SKM-1 (cell line): ENCODE data around the gene SRGAP2.
A peak's percentile ranks its signal among the peaks of the same experiment; 100 is the strongest.
"Not testable (repeated sequence)": the region's sequence is repeated elsewhere in the genome, so short reads cannot be mapped to it uniquely, and the experiment has no call there.

Source experiments
- DNase-seq: peaks from one replicate; lab custom pipeline; 2025; ENCODE audit not compliant: unreplicated experiment; lab: John Stamatoyannopoulos, UW

The SRGAP2 gene

DNA sequence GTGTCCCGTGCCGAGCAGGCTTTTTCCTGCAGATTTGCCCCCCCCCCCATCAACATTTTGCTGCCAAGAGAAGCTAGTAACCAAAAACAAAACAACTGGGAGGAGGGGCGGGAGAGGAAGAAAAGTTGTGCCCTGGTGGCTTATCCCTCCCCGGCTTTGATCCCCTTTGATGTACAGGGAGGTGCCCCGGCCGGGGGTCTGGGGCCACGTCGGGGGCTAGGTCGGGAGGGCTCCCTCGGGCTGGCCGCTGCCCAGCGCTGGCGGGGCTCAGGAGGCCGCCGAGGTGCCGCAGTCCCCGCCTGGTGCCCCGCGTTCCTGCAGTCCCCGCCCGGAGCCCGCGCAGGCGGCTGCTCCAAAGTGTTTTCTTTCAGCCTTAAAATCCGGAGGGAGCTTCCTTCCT, 1.5 kb downstream of the SRGAP2 start:
- not testable (repeated sequence) for DNase-seq

DNA sequence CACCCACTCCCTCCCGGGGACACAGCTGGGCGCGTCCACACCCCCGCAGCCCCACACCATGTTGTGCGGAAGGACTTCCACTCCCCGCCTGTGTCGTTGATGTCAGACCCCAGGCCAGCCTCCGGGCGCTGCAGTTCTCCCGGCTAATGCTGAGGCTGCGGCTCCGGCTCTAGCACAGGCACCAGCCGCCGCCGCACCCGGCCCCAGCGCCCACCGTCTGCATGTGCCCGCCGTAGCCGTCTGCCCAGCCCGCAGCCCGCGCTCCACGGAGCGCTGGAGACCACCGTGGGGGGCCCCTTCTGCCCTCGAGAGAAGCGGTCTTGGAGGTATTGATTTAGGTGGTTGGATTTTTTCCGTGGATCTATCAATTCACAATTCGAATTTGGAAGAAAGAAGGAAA, 2.2 kb downstream of the SRGAP2 start:
- DNase-seq = not testable (repeated sequence)

DNA sequence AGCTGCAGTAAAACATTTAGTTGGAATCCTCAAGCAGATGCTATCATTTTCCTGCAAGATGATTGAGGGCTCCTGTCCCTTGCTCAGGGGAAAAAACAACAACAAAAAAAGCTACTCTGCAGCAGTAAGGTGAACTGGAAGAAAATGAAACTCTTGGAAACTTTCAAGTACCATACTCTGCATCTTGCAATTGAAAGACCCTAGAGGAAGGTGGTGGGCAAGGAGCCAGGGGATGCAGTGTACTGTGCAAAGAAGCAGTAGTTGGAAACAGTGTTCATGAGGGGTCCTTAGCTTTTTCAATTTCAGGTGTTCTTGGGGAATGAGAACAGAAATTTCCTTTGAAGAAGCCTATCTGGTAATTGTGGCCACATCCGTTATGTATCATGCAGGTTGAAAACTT, 7.5 kb downstream of the SRGAP2 start:
- not testable (repeated sequence) for DNase-seq

DNA sequence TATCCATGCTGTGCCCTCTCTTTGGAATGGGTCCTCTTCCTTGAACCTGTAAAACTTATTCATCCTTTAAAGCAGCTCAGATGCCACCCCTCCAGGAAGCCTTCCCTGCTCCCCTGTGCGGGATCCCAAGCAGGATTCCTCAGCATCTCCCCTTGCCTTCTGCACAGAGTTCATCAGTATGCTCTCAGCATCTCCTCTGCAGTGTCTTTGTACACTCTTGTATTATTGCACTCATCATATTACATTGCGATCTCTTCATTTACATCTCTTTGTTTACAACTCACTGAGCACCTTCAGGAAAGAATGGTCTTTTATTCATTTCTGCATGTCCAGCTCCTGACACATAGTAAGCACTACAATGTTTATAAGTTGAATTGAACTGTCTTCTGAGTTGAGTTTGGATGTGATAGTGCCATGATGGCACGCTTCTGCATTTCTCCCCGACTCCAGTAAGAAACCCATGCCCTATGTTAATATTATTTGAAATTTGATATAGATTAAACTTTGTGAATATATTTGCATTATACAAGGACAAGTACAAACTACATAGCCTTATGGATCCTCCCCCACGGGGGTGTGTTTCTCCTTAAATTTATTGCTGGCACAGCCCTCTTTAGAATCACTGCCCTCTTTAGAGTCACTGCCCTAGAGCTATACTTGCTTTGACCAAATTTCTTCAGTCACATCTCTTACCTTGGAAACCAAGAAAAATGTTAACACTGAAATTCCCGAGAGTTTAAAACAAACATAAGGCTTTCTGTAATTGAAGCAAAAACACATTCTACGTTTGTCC, 12.5 kb downstream of the SRGAP2 start:
- not testable (repeated sequence) for DNase-seq

DNA sequence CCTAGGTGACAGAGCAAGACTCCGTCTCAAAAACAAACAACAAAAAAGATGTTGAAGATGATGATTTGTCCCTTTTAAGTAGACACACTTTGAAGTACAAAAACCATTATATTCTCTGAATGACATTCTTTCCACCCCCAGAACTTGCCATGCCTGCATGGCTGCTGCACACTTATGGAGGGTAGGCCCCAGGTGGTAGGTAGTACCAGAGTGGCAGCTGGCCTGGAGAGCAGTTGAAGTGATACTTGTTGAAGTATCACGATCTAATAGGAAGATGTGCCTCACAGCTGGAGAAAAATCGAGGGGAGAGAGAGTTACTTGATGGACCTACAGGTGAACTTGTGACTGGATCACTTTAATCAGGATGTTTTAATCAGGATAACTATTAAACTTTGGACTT, 14.9 kb downstream of the SRGAP2 start:
- DNase-seq = not testable (repeated sequence)

DNA sequence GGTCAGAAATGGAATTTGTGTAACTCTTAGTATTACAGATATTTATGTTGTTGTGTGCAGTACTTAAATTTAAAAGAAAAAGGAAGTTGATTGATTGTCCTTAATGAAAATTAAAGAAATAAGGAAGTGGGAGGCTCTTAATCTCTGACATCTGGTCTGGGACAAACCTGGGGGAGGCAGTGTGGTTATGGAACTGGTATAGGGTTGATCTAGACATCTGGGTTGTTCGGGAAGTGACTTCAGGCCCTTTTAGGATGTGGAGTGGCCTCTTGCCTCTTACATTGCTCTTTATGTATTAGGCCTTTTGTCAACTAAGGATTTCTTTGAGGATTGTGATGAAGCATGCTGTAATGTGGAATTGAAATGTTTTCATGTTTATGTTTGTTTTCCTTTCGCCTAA, 15.4 kb downstream of the SRGAP2 start:
- DNase-seq = not testable (repeated sequence)

DNA sequence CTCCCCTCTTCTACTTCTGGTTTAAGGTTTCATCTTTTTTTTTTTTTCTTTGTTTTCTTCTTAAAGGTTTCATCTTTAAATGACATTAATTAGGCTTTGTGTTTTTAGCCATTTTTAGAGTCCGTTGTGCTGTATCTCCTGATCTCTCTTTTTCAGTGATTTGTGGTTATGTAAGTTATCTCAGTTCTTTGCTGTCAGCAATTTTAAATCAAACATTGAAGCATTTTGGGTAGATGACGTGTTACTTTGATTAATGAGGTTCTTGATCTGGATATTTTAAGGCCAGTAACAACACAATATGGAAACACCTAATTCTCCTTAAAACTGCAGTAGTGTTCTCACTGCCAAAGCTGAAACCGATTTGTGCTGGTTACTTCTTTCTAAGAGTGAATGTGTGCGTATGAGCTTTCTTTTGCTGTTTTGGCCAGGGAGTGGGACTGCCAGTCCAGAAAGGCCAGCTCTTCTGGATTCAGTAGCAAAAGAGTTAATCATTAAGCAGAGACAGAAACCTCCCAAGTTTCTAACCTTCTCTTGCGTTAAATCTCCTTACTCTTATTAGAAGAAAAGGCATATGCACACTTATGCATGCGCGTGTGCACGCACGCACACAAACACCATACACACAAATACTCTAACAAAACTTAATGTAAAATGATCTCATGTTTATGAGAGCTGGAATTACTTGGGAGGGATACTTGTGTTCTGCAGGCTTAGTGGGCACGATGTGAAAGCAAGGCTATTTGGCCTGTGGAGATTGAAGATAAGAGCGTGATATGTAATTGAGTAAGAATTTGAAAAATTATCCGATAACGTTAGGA, 16.4 kb downstream of the SRGAP2 start:
- not testable (repeated sequence) for DNase-seq

DNA sequence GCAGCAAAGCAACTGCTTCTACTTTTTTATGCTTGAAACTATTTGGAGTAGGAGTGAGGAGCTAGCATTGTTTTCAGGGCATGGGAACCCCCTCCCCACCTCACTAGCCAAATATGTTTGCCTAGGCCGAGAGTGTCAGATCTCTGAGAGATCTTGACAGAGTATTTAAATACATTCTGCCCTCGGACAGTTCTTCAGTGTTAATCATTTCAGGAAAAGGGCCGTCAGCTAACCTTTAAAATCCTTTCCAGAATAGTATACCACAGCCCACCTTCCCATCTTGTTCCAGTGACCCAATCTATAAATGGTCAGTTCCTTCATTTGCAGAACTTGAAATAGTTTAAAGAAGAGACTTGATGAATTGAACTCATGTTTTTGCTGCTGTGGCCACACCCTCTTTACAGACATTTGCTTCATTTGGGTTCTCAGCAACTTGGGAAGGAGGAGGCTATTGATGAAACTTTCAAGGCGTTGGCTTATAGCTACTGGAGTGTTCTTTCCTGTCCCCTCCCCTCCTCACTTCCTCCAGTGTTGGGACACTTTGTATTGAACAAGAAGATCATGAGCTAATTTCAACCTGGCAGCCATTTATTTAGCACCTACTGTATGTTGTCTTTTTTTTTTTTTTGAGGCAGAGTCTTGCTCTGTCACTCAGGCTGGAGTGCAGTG, 17.1 kb downstream of the SRGAP2 start:
- not testable (repeated sequence) for DNase-seq

DNA sequence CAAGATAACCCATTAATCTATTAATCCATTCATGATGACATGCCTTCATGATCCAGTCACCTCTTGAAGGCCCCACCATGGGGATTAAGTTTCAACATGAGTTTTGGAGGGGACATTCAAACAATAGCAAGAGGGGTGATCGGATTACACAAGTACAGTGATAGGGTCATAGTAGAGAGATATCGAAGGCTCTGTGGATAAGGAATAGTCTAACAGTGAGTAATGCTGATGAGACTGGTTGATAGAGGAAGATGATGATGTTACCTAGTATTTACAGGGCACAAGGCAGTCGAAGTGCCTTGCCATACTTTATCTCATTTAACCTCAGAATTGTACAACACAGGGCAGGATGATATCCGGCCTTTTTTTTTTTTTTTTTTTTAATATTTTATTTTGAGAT, 18.2 kb downstream of the SRGAP2 start:
- not testable (repeated sequence) for DNase-seq

DNA sequence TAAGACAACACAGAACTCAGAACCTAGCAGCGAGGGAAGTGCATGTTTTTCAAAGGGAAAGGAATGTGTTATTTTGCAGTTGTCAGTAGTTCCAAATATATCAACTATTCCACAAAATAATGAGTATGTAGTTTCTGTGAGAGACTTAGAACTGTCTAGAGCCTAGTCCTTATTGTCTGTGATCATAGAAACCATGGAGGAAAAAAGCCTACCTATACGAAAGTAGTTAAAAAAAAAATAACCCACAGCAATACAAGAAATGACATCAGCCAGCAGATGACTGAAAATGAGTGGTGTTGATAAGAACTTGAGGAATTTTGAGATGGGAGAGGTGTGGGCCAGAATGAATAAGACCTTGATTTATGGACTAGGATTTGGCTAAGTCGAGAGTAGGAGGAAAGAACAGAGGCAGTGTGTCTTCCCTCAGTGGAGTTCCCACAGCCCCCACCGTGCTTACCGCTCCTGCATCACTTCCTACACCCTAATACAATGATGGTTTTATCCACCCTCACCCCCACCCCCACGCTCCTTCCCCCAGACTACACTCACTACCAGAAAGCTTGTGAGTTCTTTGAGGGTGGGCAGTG, 20.9 kb downstream of the SRGAP2 start:
- DNase-seq = not testable (repeated sequence)

DNA sequence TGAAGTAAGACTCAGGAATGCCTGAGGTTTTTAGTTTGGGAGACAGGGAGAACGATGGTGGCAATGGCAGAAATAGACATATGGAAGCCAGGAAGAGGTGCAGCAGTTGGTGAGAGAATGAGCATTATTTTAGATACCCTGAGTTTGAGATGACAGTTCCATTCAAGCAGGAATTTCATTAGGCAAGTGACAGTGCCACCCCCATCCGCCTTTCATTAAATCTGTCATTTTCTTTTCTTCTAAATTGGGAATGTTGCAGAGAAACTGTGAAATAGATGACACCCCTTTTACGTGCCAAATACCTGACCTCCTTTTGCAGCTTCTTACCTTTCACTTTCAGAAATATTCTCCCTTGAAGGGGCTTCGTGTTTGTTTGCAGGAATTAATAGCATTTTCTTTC, 22.0 kb downstream of the SRGAP2 start:
- not testable (repeated sequence) for DNase-seq

DNA sequence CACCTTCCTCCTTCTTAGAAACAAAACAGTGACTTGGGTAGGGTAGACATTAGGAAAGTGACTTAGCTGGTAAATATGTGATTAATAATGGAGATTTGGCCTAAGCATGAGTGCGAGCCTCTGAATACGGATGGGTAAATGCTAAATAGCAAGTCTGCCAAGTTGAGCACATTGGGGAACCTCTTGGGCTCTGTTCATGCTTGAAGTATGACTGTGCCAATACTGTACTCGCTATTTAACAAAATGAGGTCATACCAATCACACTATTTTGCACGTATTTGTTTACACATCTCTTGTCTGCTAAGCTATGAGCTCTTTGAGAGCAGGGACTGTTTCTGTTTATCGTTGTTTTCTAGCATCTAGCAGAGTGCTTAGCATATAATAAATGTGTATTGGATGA, 23.5 kb downstream of the SRGAP2 start:
- DNase-seq = not testable (repeated sequence)

DNA sequence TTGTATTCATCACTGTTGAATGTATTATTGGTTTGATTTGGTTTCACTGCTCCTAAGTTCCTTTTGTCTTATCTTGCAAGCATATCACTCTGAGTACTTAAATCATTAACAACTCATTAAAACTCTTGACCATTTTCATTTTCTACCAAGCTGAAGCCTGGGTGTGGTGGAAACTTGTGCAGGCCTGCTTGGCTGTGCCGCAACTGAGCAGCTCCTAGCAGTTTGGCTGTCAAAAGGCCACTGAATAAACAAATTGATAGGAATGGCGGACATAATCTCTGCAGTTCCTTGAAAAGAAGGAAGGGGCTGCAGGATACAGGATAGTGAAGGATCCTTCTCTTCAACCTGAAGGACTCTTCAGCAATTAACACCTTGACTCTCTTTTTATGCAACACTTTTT, 25.9 kb downstream of the SRGAP2 start:
- DNase-seq = not testable (repeated sequence)

DNA sequence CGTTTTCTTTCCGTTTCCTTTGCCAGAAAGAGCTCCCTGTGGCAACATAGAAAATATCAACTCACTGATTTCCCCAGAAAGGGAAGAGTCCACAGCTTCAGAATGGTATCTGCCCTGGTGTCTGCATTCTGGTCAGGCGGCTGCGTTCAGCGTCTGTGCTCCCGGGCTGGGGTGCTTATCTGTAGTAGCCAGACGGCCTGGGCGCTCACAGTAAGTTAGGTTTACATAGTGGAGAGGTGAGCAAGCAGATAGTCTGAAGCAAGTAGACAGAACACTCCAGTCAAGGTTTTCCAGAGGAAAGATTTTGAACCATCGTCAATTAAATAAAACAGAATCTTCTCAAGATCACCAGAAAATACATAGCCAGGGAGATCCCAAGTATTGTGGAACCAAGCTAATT, 28.6 kb downstream of the SRGAP2 start:
- DNase-seq = not testable (repeated sequence)

DNA sequence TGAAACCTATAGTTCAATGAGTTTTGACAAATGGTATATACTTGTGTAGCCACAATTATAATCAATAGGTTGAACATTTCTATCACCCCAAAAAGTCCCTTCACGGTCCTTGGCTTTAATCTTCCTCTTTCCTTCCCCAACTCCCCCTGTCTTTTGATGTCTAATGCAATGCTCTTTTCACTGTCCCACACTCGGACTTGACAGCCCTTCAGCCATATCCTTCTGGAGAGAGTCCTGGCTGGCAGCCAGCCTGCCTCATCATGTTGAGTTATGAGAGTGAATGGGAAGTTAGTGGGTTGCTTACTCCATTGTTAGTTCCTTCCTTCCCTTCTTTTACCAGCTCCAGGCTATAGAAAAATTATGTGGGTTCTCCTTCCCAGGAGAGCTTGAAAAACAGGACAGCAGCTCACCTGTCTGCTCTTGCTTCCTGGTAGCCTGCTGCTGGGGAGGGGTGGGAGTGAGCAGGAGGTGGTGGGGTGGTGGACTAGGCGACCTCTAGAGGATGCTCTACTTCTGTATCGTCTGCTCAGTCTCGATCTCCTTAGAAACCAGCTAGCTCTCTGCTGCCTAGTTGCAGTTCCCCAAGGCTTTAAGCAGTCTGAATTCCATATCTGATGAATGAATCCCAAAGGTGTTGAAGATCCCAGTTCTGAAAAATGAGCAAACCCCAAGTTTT, 29.8 kb downstream of the SRGAP2 start:
- not testable (repeated sequence) for DNase-seq

DNA sequence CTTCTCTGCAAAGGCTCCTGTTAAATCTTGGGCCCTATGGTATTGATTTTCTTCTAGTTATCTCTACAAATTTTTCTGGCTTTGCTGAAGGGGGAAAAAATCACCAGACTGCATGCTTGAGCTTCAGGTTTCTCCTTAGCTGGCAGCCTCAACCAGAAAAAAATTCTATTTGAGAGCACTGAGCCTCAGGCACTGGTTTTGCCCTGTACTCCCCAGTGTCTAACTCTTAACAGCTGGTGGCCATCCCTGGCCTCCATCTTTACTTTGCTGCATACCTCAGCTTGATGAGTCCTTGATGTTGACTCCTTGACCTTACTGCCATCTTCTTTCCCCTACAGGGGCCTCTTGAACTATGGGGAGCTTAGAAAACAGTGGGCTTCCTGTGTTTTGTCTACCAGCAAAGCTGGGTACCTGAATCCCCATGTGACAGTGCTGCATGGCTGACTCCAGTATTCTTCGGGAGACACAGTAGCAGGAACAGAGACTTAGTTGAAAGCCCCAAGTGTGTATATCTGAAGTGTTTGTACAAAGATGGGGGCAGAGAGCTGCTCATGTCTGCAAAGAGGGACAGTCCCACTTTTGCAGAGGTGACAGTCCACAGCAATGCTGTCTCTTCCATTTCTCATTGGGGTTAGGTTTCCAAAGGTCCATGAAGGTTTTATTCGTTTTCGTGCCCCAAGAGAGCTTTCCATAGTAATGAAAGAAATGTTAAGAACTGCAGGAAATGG, 31.0 kb downstream of the SRGAP2 start:
- DNase-seq = not testable (repeated sequence)

DNA sequence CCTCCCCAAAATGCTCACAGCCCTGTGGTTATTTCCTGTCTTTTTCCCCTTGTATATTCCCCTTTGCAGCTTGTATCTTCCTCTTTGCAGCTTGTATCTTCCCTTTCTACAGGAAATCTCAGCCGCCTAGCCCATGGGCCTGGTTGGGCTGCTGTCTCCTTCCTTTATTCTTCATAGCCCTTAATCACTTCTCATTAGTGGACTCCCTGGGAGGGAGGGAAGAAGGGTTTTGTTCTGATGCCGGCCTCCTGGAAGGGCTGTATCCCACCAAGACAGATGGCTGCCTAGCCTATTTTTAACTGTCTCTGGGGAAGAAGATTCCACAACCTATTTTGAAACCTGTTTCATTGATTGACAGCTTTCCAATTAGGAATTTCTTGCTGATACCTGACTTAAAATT, 31.8 kb downstream of the SRGAP2 start:
- DNase-seq = not testable (repeated sequence)

DNA sequence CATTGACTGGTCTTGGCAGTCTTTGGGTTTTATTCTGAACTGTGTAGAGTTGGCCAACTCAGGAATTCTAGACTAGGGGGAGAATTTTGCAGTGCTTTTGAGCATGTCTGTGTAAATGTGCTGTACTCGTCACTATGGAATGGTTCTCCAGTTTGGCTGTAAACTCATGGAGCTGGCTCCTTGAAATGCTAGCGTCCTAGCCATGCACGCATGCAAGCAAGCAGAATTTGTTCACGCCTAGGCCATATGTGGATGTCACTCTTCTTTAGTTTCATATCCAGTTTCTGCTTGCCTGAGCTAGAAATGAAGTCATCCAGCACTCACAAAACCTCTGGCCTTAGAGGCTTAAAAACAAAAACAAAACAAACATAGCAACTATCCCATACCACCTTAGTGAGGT, 36.9 kb downstream of the SRGAP2 start:
- DNase-seq = not testable (repeated sequence)

DNA sequence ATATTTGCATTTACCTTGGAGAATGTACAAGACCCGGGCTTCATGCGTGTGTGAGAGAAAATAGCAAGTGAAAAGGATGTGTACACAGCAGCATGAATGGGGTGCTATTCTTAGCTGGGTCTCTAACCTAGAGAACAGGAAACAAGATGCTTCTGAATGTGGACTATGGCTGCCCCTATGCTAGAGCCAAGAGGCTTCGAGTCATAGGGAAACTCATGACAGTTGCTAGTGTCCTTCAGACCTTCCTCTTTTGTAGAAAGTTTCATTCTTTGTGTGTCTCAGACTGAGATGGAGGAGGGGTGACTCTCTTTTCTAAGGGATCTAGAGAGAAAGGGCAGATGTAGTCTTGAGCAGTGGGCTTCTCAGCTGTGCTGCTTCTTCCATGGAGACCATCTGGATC, 40.0 kb downstream of the SRGAP2 start:
- DNase-seq = peak; percentile 8

DNA sequence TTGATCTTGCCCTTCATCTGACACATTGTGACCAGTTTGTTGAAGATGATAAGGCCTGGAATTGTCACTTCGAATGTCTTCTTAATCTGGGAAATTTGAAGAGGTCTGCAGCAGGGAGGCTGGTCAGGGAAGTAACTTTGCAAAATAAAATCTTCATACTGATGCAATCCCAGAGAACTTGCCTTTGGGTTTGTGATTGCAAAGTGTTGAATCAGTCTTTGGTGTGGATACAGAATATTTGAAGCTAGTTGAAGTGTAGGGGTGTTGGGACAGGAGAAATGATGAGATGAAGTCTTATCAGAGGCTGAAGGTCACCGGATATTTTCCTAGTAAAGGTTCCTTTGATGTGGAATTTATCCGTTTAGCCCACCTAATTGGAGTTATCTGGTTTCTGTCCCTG, 42.1 kb downstream of the SRGAP2 start:
- not testable (repeated sequence) for DNase-seq
